ENCODE measurements around the gene MATN1.
A peak's percentile ranks its signal among the peaks of the same experiment; 100 is the strongest.

The MATN1 gene

DNA sequence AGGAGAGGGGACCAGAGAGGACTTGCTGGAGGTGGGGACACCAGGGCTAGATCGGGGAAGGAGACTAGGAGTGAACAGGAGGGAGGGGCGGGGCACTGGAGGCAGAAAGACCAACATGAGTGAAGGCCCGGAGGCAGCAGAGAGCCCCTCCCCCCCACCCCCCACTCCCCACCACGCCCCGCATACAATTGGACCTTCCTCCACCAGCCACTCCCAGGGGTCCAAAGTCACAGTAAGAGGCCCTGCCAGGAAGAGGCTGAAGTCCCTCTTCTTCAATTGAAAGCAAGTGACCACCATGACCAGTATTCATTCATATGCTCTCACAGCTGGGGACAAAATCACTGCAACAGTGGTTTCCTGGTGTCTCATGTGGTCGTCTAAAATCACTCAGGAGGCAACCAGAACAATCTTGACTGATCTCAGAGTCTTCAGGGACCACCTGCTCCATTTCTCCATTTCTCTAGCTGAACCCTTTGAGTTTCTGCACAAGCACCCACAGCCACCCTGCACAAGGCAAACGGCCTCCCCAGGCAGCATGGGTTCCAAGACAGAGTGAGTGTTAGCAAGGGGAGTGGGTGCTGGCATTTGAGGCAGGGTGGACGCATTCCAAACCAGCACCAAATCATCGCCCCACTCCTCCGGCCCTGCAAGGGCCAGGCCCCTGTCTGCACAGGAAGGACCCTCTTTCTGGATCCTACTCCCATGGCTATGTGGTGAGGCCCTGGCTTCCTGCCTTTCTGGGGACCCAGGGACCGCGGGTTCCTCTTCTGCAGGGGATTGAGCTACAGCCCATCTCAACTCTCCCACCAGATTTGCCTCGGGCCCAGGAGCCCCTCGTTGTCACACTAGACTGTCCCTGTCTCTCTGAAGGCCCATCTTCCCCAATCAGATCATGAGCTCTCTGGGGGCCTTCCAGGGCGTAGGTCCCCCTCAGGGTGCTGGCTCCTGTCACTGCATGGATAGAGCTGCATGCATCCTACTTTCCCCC lies 17.2 kb upstream of the MATN1 start:
- TF ChIP-seq, protein P1, sequence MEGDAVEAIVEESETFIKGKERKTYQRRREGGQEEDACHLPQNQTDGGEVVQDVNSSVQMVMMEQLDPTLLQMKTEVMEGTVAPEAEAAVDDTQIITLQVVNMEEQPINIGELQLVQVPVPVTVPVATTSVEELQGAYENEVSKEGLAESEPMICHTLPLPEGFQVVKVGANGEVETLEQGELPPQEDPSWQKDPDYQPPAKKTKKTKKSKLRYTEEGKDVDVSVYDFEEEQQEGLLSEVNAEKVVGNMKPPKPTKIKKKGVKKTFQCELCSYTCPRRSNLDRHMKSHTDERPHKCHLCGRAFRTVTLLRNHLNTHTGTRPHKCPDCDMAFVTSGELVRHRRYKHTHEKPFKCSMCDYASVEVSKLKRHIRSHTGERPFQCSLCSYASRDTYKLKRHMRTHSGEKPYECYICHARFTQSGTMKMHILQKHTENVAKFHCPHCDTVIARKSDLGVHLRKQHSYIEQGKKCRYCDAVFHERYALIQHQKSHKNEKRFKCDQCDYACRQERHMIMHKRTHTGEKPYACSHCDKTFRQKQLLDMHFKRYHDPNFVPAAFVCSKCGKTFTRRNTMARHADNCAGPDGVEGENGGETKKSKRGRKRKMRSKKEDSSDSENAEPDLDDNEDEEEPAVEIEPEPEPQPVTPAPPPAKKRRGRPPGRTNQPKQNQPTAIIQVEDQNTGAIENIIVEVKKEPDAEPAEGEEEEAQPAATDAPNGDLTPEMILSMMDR (IDR thresholded peaks at IDR 0.05), result no peak
- Histone ChIP-seq H3K36me3 (peaks cover 96% of the 10 kb centered on the region), H3K9me3 (peaks cover 6% of the 10 kb centered on the region), H3K27me3 (no peaks in the 10 kb centered on the region), H3K4me1 (ENCODE audit: control insufficient read depth in 1 of 2, insufficient read depth in 1 of 2, low read depth in 1 of 2, low read length in 1 of 2) (peaks cover 50 to 73% of the 10 kb centered on the region in 2 experiments), H3K4me3 (ENCODE audit: low read depth in 1 of 2, low read length in 1 of 2) (peak overlapping the region in 1 of 2 experiments; percentile 24), H3K27ac (peak overlapping the region; percentile 100)

DNA sequence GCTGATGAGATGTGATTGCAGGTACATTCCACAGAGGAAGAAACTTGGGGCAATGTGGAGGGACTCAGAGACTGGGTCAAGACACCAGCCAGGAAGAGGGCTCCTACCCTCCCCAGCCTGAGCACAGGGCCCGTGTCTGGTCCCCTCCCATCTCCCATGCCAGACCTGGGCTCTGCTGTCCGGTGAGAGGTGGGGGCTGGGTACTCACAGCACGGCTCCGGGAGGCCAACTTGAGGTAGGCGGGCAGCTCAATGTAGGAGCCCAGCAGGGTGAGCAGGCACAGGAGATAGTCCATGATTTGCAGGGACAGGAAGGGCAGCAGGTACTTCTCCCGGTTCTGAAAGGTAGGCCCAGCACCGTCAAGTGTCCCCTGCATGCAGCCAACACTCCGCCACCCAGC lies 16.2 kb upstream of the MATN1 start:
- Histone ChIP-seq H3K27me3 (no peaks in the 10 kb centered on the region), H3K4me1 (ENCODE audit: control insufficient read depth in 1 of 2, insufficient read depth in 1 of 2, low read depth in 1 of 2, low read length in 1 of 2) (peaks cover 42 to 65% of the 10 kb centered on the region in 2 experiments), H3K27ac (peak overlapping the region; percentile 100), H3K36me3 (peaks cover 99% of the 10 kb centered on the region), H3K4me3 (ENCODE audit: low read depth in 1 of 2, low read length in 1 of 2) (no peak overlapping the region), H3K9me3 (peaks cover 7% of the 10 kb centered on the region)
- TF ChIP-seq, protein P1 (IDR thresholded peaks at IDR 0.05), result no peak

DNA sequence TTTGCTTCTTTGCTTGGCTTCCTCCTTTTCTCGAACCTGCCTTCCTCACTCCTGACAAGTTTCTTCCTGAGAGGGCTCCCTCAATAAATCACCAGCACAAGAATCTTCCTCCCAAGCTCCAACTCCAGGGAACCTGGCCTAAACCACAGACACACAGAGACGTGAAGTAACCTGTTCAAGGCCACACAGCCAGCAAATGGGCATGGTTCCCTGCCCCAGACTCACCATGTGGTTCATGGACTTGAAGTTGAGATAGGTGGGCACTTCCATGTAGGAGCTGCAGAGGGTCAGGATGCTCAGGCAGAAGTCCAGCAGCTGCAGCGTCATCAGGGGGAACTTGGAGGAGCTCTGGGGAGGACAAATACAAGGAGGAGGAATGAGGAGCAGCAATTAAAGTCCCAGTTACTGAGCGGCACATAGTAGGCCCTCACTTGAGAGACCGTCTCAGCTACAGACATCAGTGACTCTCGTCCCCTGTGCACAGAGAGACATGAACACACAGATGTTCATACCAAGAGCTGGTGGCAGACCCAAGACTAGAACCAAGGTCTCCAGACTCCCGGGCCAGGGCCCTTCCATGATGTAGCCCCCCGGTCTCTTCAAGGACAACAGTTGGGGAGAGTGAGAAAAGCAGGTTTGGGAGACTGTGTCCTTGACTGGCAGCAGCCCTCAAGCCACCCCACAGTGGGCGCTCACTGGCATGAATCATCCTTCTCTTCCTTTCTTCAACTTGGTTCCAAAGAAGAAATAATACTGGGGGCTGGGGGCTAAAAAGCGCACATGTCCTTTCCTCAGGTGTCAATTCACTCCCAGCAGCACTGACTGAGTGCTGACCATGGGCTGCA lies 15.6 kb upstream of the MATN1 start:
- Histone ChIP-seq H3K36me3 (peaks cover 99% of the 10 kb centered on the region), H3K9me3 (peaks cover 7% of the 10 kb centered on the region), H3K27me3 (no peaks in the 10 kb centered on the region), H3K4me1 (ENCODE audit: control insufficient read depth in 1 of 2, insufficient read depth in 1 of 2, low read depth in 1 of 2, low read length in 1 of 2) (peaks cover 35 to 65% of the 10 kb centered on the region in 2 experiments), H3K27ac (peak overlapping the region; percentile 100), H3K4me3 (ENCODE audit: low read depth in 1 of 2, low read length in 1 of 2) (no peak overlapping the region)
- TF ChIP-seq, protein P1 (IDR thresholded peaks at IDR 0.05), result no peak

DNA sequence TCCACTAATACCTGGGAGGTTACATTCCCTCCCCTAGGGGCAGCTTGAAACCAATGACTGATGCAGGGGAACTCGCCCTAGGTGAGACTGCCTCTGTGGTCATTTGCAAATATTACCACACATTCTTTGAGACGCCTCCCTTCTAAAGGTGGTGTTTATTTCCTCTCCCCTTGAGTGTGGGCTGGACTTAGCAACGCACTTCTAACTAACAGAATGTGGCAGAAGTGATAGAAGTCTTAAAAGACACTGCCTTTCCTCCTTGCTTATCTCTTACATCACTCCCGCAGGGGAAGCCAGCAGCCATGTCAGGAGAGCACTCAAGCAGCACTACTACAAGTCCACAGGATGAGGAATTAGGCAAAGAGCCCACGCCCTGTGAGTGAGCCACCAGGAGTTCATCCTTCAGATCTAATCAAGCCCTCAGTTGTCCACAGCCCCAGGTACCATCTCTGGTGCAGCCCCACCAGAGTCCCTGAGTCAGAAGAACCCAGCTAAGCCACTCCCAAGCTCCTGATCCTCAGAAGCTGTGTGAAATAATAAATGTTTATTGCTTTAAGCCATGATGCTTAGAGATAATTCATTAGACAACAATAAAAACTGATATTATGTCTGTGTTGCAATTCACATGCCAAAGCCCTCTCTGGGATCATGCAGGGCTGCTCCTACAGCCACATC lies 14.8 kb upstream of the MATN1 start:
- Histone ChIP-seq H3K4me3 (ENCODE audit: low read depth in 1 of 2, low read length in 1 of 2) (no peak overlapping the region), H3K27ac (peak overlapping the region; percentile 100), H3K9me3 (peaks cover 7% of the 10 kb centered on the region), H3K27me3 (no peaks in the 10 kb centered on the region), H3K4me1 (ENCODE audit: control insufficient read depth in 1 of 2, insufficient read depth in 1 of 2, low read depth in 1 of 2, low read length in 1 of 2) (peaks cover 28 to 59% of the 10 kb centered on the region in 2 experiments), H3K36me3 (peaks cover 100% of the 10 kb centered on the region)
- TF ChIP-seq, protein P1 (IDR thresholded peaks at IDR 0.05), result no peak
